Occipital lobe (tissue), 2 donors: ENCODE measurements around the gene EDNRB. TPM values are rescaled to one million over a fixed set of nuclear protein-coding genes. Genes with fewer than 3 reads are reported as not detected.
"Not testable (repeated sequence)": the region's sequence is repeated elsewhere in the genome, so short reads cannot be mapped to it uniquely, and the experiment has no call there.

ENCODE experiments used
- DNase-seq: peaks from one replicate; lab custom pipeline; 2025; lab: John Stamatoyannopoulos, UW
- total RNA-seq: library from RNA; depleted of rRNA; stranded (reverse); fragments of >200 nt; gene quantifications from one replicate; pipeline ENCODE4 v1.2.3, GENCODE V29; 2014

The EDNRB gene
- total RNA-seq = 24.6 TPM

- DNase-seq = peak; percentile 18
Measured at GRCh38 chr13:77918391-77919245, at the start of gene EDNRB. Gene EDNRB, minus strand, starts transcription at chr13:77918831. Its CDS starts 258 bp downstream, at chr13:77918573.

GRCh38 chr13:77966671-77967070 is 48.0 kb upstream of the EDNRB start:
- no peak for DNase-seq

DNA sequence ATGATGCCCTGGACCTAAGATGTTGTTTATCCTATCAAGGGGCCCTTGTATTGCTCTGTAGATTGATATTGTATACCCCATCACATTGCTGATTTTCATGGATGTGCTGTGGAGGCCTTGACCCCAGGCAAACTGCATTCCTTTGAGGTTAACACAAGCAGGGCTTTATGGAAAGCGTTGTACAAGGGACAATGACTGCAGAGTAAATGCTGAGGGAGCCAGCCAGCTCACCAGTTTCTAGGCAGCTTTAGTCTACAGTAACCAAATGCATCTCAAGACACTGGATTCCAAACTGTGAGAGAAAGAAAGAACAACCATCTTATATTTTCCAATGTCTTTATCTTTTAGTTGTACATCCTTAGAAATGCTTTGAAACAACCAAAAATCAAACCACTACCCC is 34.1 kb upstream of the EDNRB start:
- no peak for DNase-seq

DNA sequence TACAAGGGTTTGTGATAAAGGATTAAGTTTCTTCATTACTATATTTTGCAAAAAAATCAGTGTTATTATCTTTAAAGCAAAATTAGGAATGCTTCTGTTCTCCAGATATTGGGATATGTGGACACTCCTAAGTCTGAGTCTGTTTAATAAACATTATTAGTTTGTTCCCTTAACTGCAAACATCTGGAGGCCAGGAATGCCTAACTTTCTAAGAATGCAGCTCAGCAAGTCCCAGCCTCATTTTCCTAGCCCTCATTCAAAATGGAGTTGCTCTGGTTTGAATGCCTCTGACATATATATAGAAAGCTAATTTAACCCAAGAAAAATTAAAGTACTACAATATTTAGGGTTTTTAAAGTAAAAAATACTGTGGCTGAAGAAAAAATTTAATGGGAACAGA is 33.6 kb upstream of the EDNRB start:
- no peak for DNase-seq

GRCh38 chr13:77946522-77946921 is 27.9 kb upstream of the EDNRB start:
- DNase-seq = no peak

- not testable (repeated sequence) for DNase-seq
Measured at GRCh38 chr13:77935063-77935462, 16.4 kb upstream of the EDNRB start.

DNA sequence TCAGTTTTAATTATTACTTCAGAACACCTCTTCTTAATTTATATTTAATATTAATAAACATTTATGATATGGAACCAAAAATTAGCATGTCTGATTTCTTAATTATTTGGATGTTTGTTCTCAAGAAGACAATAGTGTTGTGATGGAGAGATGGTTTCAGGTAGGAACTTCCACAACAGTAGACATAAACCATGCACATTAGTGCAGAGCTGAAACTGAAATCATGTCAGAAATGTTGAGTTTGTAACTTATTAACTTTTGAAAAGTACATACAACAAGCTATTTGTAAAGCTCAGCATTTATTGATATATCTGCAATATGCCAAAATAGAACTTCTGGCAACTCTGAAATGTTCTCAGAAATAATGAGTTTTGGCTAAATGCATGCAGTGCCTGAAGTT is 11.8 kb upstream of the EDNRB start:
- no peak for DNase-seq

- no peak for DNase-seq
Measured at GRCh38 chr13:77928909-77929308, 10.3 kb upstream of the EDNRB start.

DNA sequence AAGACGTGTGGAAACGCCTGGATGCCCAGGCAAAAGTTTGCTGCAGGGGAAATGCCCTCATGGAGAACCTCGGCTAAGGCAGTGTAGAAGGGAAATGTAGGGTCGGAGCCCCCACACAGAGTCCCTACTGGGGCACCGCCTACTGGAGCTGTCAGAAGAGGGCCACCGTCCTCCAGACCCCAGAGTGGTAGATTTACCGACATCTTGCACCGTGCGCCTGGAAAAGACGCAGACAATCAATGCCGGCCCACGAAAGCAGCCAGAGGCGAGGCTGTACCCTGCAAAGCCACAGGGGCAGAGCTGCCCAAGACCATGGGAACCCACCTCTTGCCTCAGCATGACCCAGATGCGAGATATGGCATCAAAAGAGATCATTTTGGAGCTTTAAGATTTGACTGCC is 7.0 kb upstream of the EDNRB start:
- DNase-seq = no peak

DNA sequence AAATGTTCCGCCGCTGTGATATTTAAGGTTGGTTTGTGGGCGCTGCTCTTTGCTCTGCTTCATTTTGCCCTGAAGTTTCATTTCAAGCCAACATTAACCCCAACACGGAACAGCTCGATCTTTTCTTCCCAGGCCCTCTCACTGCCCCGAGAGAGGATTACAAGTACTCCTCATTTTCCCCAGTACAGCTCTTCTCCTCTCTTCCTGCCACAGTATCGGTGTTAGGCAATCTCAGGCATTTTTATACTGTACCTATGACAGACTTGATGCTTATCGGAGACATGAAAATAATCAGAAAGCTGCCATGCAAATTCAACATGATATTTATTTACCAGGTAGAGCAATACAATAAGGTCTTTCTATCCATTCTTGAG is 1.3 kb upstream of the EDNRB start:
- no peak for DNase-seq

DNA sequence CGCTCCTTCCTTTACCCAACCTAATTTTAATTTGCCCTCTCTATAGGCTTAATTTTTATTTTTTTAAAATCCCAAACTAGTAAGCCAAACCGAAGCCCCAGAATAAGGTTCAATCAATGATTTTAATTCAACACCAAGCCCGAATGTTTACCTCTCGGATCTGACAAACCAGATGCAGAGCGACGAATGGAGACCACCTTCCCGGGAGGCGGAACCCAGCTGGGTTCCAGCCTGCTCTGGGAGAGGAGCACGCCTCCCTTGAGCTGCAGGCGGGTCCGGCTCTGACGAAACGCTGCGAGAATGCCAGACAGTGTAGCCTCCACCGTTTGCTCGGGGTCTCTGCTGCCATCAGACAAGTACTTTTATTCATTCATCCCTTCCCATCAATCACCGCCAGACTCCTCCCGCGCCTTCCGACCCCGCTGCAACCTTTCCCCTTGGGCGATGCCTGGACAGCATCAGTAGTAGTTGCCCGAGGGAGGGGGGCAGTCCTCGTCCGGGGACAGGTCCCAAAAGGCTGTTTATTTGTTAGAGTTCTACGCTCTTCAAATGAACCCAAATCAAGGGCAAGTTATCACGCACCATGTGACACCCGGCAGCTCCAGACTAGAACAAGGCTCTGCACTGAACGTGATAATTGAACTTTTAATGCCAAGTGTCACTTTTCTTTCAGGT is 752 bp upstream of the EDNRB start:
- DNase-seq = no peak

GRCh38 chr13:77916488-77916887 is 2.1 kb downstream of the EDNRB start:
- no peak for DNase-seq

GRCh38 chr13:77915686-77916085 is 2.9 kb downstream of the EDNRB start:
- no peak for DNase-seq

GRCh38 chr13:77913003-77913402 is 5.6 kb downstream of the EDNRB start:
- DNase-seq = no peak

GRCh38 chr13:77911751-77912150 is 6.9 kb downstream of the EDNRB start:
- DNase-seq = no peak

DNA sequence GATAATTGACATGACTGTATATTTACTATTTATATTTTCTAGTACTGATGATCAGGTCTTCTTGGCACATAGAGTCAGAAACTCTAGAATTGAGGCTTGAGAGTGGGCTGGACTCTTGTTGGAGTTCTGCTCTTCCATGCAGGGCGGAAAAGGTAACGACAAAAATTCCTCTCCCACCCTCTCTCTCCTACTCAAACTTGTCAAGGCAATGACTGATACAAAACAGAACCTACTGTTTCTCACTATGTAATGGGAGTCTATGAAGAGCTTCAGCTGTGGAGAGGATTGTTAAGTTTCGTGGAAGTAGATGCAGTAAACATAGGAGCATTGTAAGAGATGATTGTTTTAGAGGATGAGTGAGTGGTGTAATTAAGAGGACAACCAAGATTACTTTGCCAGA is 8.8 kb downstream of the EDNRB start:
- DNase-seq = no peak

GRCh38 chr13:77908531-77908930 is 10.1 kb downstream of the EDNRB start:
- no peak for DNase-seq

- DNase-seq = no peak
Measured at GRCh38 chr13:77907666-77908341, 10.8 kb downstream of the EDNRB start.

- no peak for DNase-seq
Measured at GRCh38 chr13:77904031-77904430, 14.6 kb downstream of the EDNRB start.

DNA sequence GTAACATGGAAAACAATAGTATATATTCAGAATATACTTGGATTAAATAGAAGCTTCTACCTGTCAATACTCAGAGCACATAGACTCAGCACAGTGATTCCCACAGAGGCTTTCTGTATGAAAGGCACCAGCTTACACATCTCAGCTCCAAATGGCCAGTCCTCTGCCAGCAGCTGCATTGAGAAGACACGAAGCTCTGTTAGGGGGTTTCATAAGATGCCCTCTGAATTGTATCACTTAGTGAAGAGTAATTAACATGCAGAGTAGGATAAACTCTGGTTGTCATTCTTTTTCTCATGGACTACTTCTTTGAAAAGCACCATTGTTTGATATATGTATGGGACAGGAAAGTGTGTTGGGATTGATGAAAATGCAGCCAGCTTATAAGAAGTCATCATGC is 15.2 kb downstream of the EDNRB start:
- no peak for DNase-seq

DNA sequence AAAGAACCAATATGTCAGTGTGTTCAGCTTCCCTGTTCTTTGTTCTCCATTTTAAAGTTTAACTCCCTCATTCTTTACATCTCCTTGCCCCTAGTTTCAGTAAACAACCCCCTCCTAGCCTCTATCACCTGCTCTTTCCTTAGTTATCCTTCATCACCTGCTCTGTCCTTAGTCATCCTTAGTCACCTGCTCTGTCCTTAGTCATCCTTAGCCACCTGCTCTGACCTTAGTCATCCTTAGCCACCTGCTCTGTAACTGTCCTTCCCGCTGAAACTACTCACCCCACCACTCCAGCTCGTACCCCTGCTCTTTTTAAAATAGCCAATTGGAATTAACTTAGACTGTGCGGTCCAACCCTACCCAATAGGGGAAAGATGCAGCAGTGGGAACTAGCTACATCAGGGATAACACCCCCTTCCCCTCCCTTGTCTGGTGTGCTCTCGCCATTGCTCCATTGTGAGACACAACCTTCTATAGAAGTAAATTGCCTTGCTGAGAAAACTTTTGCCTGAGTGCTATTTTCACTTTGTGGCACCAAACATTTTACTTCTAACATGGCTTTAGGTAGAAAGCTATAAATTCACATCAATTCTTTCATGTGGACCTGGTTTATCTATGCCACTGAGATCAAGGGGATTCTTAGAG is 16.2 kb downstream of the EDNRB start:
- no peak for DNase-seq

GRCh38 chr13:77898097-77898496 is 20.5 kb downstream of the EDNRB start:
- no peak for DNase-seq
